DMS114 treated with DMSO at 0.1 percent for 48 hours (cell line): Measurements from ENCODE around the gene TIMM23.
"Not testable (repeated sequence)": the region's sequence is repeated elsewhere in the genome, so short reads cannot be mapped to it uniquely, and the experiment has no call there.

ENCODE experiments used
- DNase-seq: peaks from one replicate; lab custom pipeline; 2025; ENCODE audit not compliant: unreplicated experiment; lab: John Stamatoyannopoulos, UW

The TIMM23 gene

DNA sequence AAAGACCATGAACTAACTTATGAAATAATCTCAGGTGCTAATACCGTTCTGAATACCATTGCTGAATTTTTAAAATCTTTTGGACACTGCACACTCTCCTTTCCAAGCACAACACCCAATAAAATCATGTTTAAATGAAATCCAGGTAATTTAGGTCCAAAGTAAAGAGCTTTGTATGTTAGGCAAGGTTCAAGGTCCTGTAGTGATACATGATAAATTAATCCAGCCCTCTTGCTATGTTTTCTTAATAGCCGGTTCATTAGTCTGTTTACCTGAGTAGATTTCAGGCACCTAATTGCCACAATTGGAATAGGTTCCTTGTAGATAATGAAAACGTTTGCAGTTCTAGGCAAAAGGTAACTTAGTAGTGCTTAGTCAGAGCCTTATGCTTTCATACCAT lies 13.3 kb downstream of the TIMM23 start:
- not testable (repeated sequence) for DNase-seq

DNA sequence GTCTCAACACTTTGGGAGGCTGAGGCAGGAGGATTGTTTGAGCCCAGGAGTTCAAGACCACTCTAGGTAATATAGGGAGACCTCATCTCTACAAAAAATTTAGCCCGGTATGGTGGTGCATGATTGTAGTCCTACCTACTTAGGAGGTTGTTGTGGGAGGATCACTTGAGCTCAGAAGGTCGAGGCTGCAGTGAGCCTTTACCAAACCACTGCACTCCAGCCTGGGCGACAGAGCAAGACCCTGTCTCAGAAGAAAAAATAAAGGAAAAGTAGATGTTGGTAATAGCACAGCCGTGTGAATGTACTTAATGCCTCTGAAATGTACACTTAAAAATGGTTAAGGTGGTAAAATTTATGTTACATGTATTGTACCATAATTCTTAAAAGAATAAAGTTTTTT lies 25.3 kb downstream of the TIMM23 start:
- no peak for DNase-seq

DNA sequence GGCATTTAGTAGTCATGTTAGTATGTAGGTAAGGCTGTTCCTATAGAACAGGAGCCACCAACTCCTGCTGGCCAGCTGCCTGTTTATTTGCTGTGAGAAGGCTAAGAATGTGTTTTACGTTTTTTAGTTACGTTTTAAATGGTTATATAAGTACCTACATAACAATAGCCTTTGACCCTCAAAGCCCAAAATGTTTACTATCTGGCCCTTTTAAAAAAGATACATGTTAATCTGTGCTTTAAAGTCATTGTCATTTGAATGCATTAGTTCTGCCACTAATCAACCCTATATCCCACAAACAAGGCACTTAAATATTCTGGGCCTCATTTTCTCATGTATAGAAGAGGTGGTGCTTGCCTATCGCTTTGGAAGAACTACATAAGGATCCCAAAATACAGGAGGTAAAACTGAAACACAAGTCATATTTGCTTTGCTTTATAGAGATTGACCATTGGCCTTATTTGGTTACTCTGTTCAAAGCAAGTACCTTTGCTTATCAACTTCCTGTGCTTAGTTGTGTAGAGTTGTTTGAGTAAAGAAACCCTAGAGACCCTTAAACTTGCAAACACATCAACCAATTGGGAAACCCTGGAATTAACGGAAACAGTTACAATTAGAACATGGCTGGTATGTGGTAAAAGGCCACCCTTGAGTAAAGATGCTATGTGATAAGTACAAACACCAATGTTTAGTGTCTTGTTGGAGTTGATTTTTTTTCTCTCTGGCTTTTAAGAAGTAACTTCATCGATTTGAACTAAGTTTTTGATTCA lies 25.9 kb downstream of the TIMM23 start:
- DNase-seq, result no peak

DNA sequence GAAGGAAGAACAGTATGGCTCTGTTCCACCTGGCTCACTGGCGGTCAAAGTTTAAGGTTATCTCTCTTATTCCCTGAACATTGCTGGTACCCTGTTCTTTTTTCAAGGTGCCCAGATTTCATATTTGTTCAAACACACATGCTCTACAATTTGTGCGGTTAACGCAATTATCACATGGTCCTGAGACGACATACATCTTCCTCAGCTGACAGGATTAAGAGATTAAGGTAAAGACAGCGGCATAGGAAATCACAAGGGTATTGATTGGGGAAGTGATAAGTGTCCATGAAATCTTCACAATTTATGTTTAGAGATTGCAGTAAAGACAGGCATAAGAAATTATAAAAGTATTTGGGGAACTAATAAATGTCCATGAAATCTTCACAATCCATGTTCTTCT lies 27.7 kb downstream of the TIMM23 start:
- not testable (repeated sequence) for DNase-seq

DNA sequence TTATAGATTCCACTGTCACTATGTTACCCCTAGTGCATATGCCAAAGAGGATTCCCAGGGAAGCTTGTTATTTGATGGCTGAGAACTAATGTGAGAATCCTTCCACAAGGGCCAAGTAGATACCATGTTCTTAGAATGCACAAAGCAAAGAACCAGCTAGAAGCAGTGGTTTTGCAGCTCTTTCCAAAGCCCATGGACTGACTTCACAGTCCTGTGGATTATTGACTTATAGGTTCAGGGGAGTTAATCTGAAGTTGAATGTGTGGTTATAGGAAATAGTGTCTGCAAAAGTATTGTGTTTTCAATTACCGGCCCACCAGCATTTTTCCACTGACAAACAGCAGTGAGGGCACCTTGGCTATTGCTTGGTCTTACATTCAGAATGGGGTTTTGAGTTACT lies 28.2 kb downstream of the TIMM23 start:
- no peak for DNase-seq

DNA sequence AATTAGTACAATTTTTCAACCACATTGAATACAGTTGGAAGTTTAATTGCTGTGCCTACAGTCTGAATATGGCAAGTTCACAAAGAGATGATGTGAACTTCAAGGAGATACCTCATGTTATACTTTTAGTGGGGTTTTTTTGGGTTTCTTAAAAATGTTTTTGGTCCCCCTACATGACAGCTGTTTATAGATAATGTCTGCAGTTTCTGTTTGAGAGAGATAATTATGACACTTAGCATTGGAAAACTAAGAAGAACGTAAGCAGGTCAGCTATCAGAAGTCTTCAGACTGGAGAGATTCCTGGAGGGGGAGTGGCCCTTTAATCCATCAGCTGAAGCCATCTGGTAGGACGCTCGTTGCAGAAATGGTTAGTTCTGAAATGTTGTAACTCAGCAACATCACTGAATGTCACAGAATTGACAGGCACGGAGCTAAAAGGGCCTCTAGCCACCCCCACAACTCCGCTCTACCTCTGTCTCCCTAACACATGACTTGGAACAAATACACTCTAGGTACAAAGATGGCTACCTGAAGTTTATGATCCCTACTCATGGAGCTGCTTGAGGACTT lies 29.0 kb downstream of the TIMM23 start:
- no peak for DNase-seq

DNA sequence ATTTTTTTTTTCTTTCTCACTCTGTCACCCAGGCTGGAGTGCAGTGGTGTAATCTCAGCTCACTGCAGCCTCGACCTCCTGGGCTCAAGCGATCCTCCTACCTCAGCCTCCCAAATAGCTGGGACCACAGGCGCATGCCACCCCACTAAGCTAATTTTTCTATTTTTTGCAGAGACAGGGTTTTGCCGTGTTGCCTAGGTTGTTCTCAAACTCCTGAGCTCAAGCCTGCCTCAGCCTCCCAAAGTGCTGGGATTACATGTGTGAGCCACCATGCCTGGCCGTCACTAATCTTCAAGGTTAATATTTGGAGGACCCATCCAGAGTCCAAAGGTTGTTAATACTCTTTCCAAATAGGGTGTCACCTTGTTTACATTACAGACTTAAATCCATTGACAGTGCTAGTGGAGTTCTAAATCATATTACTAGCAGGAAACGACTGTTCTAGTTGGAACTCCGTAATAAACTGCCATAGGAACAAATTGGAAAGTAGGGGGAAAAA lies 29.9 kb downstream of the TIMM23 start:
- DNase-seq, result not testable (repeated sequence)

DNA sequence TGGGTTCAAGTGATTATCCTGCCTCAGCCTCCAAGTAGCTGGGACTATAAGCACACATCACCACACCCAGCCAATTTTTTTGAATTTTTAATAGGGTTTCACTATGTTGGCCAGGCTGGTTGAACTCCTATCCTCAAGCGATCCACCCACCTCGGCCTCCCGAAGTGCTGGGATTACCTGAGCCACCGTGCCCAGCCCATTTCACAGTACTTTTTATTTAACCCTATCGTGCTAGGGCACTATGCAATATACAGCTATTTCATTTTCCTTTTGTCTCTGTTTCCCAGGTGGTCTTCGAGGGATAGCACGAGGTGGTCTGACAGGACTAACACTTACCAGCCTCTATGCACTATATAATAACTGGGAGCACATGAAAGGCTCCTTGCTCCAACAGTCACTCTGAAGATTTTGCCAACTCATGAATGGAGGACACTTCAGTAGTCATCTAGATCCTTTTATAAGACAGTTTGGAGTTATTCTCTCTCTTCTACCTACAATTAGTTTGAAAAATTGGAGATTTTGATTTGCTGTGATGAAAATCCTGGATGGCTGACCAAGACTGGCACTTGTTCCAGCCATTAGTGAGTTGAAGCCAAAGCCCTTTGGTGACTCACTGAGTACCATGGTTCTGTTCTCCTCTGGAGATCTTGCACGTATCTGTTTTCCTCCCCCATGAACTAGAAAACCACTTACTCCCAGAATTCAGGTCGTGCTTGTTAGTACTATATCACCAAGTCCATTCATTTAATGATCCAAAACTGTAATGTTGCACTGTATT lies 30.8 kb downstream of the TIMM23 start:
- DNase-seq, result no peak

DNA sequence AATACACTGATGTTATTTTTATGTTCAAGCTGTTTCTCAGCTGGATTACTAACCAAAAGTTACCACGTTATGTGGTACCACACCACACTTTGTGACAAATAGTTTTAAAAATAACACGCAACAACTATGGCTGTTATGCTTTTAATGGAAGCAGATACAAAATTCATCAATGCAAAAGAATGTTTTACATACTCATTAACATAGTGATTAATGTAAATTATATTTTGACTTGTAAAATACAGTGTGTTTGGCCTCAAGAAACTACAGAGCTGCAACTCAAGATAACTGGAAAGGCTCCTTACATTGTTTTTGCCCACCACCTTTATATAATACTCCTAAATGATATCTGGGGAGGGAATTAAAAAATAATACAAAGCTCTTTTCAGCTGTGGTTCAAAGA lies 32.7 kb downstream of the TIMM23 start:
- DNase-seq, result no peak

DNA sequence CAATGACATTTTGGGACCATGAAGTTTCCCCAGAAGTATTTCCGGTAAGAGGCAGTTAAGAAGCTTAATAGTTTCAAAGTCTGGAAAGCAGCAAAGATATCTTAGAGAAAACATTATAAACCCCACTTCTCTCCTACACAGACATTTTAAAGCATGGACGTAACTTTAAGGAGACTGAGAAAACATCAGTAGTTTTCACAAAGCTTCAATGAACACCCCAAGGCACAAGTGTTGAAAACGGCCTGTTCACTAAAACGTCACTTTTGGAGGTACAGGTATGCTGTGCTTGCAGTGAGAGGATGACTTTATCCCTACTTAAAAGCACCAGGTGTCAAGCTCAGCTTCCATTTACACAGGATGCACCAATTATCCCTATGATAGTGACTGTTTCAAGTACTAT lies 33.1 kb downstream of the TIMM23 start:
- DNase-seq, result no peak

DNA sequence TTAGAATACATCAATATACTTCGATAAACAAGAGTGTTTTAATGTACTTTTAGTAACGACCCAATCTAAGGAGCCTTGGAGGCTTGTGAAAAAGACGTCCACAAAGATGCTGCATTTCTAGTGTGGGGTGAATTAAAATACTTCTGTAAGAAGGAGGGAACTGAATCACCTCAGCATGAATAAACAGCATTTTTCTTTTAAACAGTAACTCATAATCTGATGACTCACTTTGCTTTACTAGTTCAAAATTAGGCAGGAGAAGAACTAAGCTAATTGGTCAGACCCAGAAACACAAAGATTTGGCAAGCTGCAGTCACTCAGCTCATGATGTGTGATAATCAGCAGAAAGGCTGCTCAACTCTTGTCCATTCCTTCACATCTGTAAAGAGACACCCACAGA lies 33.9 kb downstream of the TIMM23 start:
- no peak for DNase-seq

DNA sequence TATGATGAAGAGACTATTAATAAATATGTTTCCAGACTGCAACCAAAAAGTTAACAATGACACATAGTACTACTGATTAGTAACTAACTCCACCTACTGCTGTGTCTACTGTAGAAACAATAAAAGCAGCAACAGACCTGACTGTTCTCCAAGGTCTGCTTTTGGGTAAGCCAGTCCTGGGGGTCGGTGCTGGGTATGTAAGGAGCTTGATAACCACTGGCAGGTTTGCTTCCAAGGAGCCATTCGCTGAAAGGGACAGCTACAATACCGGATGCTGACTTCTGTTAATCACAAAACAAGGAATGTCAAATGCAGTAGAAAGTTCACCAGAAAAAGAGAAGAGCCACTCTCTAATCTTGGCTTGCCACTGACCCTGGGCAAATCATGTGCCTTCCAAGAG lies 40.5 kb downstream of the TIMM23 start:
- no peak for DNase-seq

DNA sequence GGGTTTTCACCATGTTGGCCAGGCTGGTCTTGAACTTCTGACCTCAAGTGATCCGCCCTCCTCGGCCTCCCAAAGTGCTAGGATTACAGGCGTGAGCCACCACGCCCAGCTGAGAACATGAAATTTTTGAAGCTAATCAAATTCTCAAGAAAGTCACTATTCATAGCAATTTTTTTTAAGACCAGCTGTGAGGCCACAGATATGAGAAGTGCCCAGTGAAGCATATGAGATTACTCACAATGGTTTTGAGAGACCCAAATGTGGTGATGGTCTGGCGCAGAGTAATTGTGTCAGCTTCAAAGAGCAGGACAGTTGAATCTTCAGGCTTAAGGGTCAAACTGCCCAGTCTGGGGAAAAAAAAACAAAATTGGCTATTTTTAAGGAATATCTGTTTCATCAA lies 41.9 kb downstream of the TIMM23 start:
- no peak for DNase-seq

DNA sequence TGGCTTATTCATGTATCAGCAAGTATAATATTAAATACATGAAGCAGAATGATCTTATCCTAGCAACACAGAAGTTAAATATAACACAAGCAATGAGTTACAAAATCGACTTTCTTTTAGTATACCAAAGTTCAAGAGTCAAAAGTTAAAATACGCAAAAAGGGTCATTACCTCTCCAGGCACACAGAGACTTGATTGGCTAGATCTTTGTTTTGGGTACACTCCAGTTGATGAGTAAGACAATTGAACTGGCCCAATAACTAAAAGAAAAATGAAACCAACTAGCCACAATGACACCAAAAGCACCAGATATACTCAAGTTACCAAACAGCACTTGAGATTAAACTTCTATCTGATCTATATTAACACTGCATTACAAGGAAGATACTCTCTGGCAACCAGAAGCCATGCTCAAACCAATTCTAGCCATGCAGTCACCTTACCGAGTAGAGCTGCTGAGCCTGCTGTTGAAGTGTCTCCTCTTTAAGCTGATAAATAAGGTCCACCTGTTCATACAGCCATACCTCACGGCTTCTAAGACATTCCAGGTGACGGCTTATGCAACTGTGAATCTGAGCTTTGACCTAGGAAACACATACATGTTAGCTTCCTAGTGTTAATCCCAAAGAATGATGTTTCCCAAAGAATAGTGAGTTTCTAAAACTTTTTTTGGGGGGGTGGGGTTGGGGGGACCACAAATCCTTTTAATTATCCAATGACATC lies 42.6 kb downstream of the TIMM23 start:
- no peak for DNase-seq

DNA sequence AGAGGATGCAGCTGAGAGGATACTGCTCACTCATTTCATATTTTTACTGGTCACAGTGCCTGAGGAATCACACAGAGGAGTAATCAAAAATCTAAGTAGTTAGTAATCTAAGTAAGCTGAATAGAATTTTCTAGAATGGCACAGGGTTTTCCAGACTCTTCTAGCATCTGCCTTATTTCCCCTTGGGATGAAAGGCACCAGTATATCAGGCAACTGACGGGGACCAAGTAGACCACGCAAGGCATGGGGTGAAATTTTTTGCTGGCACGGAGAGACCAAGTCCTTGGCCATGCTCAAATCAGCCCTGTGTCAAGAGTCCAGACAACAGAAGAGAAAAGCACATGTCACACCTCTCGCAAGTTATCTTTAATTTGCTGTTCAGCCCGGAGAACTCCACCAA lies 43.9 kb downstream of the TIMM23 start:
- DNase-seq, result no peak

DNA sequence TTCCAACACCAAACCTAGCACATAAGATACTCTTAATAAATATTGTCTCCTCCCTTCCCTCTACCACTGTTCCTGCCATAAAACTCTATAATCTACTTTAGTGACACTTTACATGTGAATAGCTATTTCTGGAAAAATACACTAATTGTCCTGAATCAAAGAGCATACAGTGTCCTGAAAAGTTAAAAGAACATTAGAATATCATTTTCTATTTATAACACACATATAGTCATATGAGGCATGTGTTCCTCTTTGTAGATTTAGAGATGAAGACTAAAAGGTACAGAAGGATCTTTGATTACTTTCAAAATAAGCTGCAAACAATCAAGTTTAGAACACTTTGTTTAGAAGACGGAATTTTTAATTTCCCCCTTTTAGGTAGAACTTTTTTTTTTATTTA lies 44.5 kb downstream of the TIMM23 start:
- DNase-seq, result no peak

DNA sequence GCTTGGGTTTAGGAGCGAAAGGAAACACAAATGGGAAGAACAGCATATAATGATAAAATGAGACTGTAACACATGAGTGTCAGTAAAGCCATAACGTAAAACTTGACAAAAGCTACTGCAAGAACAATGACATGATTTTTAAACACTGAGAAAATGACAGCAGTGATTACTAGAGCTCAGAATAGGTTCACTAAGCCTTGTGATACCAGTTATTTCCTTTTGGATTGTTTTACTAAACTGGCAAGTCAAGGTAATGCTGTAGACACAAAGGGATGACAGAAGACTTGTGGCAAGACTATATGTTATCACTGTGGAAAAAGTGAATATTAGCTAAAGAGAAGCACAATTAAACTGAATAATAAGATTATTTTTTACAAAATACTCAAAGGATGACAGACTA lies 45.4 kb downstream of the TIMM23 start:
- no peak for DNase-seq

DNA sequence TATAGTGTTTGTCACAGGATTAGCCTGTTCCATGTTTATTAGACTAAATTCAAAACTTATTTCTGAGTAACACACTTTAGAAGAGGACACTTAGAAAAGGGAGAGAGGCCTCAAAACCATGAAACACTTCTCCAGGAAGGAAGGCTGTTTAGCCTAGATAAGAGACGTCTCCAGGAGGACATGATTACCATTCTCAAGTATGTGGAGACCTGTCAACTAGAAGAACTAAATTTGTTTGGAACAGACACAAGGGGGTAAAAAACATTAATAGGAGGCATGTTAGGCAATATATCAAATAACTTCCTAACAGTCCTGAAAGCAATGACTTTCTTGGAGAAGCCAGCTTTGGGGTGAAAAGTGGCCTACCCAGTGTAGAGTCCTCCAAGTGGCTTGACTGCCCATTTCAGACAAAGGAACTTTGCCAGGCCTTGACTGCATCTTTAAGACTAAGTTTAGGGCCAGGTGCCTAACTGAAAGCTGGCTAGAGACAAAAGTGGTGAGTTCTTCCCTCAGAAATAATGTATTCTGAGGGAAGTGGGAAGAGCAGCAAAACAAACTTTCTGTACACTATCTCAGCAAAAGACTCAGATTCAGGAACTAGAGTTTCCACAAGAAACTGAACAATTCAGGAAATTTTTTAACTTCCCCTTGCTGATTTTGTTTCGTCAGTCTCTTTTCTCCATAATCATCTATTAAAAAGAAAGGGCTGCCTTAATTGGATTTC lies 46.3 kb downstream of the TIMM23 start:
- DNase-seq, result no peak

DNA sequence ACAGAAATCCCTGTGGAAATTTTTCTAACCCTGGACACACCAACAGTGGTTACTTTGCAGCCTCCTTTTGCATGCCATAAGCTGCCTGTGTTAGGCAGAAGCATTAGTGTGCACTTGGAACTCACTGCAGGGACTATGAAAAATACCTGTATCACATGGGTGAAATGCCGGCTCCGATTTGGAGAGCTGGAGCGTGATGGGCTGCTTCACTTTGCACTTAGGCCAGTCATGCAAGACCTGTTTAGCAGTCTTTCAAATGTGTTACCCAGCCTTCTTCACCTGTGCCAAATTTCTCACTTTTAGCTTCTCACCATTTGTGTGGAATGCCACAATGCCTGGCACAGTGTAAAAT lies 46.9 kb downstream of the TIMM23 start:
- no peak for DNase-seq

DNA sequence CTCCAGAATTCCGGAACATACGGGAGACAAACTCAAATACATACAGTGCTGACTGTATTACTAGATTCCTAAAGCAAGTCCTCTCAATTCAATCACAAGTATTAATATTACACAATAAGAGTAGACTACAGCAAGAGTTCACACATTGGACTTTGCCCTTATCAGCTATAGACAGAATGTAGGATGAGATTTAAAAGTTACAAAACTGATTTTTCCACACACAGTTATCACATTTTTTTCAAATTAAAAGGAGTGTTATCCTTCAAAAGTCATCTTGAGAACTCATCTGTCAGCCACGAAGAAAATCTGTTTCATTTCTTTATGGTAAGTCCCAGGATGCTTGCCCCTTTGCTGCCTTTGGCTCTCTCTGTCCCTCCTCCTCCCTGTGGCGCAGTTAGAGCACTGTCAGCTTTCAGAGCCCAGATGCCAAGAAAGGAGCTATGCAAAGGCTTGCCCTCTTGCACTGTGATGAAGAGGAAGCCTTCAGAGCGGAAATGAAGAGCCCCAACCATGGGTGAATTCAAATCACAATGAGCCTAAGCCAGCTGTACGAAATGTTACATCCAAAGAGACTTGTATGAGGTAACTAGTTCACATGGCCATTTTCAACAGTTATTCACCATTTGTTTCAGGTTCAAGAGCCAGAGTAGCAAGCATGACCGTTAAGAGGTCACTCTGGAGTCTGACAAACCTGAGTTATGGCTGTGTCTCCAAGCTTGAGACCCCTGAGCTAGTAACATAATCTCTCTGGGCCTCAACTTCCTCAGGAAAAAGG lies 47.5 kb downstream of the TIMM23 start:
- no peak for DNase-seq
